ENCODE results near the gene SLC35E4. TPM values are rescaled to one million over a fixed set of nuclear protein-coding genes. Genes with fewer than 3 reads are reported as not detected.

Gene SLC35E4
- polyA plus RNA-seq, 1 donor = 1.3 TPM

GRCh38 chr22:30685178-30685577 lies 49.6 kb downstream of the SLC35E4 start:
- DNase-seq = no peak

GRCh38 chr22:30687358-30687757 lies 51.8 kb downstream of the SLC35E4 start:
- no peak for DNase-seq

- no peak for DNase-seq
Measured at GRCh38 chr22:30689622-30690021, 54.0 kb downstream of the SLC35E4 start.

- no peak for DNase-seq
Measured at GRCh38 chr22:30691204-30691603, 55.6 kb downstream of the SLC35E4 start.

GRCh38 chr22:30694171-30694639 lies 58.6 kb downstream of the SLC35E4 start:
- peak; percentile 50 for DNase-seq

- peak; percentile 30 for DNase-seq
Measured at GRCh38 chr22:30694640-30695350, 59.2 kb downstream of the SLC35E4 start, which contains the start of gene OSBP2. Gene OSBP2, plus strand, starts transcription at chr22:30694874. Its CDS starts 36 bp downstream, at chr22:30694910.

GRCh38 chr22:30695351-30695851 lies 59.8 kb downstream of the SLC35E4 start:
- no peak for DNase-seq

- DNase-seq = no peak
Measured at GRCh38 chr22:30695871-30696655, 60.5 kb downstream of the SLC35E4 start.

Other genes with a start within 250 kb of the SLC35E4 start
- gene RNF215, start 248.4 kb upstream of the SLC35E4 start, polyA plus RNA-seq (ENCODE audit: insufficient read length) = 22.2 TPM
- 7.0 TPM for gene SEC14L2, start 238.8 kb upstream of the SLC35E4 start, polyA plus RNA-seq (ENCODE audit: insufficient read length)
- 7.8 TPM for gene MTFP1, start 210.0 kb upstream of the SLC35E4 start, polyA plus RNA-seq (ENCODE audit: insufficient read length)
- not detected for gene SEC14L3, start 163.8 kb upstream of the SLC35E4 start, polyA plus RNA-seq (ENCODE audit: insufficient read length)
- gene SEC14L4, start 130.1 kb upstream of the SLC35E4 start, polyA plus RNA-seq (ENCODE audit: insufficient read length) = 1.1 TPM
- gene SEC14L6, start 89.0 kb upstream of the SLC35E4 start, polyA plus RNA-seq (ENCODE audit: insufficient read length) = 11.4 TPM
- 23.8 TPM for gene GAL3ST1, start 61.1 kb upstream of the SLC35E4 start, polyA plus RNA-seq (ENCODE audit: insufficient read length)
- 73.1 TPM for gene PES1, start 43.9 kb upstream of the SLC35E4 start, polyA plus RNA-seq (ENCODE audit: insufficient read length)
- 65.2 TPM for gene TCN2, start 28.6 kb upstream of the SLC35E4 start, polyA plus RNA-seq (ENCODE audit: insufficient read length)
- 10.3 TPM for gene DUSP18, start 32.1 kb downstream of the SLC35E4 start, polyA plus RNA-seq (ENCODE audit: insufficient read length)
- gene OSBP2, start 59.1 kb downstream of the SLC35E4 start, polyA plus RNA-seq (ENCODE audit: insufficient read length) = 5.5 TPM